OCI-LY7 (cell line): ENCODE data around the gene COX17.

Experiments
- EZH2phosphoT487 ChIP-seq: fragments of 200-600 bp; sonication (generic); IDR thresholded peaks from 2 replicates; pipeline ENCODE4 v1.6.1; 2018; ENCODE audit warnings: low read depth, borderline replicate concordance, mild to moderate bottlenecking, mixed run types, antibody characterized with exemption, low read length, moderate library complexity, mixed read lengths
- TF ChIP-seq, protein P1 (sequence below): fragments of 200-600 bp; sonication (generic); conservative IDR thresholded peaks from 2 replicates; pipeline ENCODE4 v1.5.1; 2014; ENCODE audit warnings: mild to moderate bottlenecking, antibody characterized with exemption, low read length, moderate library complexity, mixed read lengths

DNA sequence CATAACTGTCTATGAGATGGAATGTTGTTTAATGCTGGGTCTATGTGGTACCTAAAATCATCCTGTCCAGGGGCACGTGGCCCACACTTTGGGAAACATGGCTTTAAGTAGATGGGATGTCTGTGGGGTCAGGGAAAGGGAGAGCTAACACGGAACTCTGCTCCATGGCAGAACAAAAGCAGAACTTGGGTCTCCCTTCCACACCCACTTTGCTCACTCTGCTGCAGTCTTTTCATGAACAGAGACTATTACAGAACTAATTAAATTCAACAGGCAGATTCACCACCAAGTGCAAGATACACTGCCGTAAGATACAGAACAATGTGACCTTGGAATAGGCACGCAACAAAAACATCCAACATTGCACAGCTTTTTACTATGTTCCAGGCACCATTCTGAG, 45.0 kb downstream of the COX17 start:
- TF ChIP-seq, protein P1, sequence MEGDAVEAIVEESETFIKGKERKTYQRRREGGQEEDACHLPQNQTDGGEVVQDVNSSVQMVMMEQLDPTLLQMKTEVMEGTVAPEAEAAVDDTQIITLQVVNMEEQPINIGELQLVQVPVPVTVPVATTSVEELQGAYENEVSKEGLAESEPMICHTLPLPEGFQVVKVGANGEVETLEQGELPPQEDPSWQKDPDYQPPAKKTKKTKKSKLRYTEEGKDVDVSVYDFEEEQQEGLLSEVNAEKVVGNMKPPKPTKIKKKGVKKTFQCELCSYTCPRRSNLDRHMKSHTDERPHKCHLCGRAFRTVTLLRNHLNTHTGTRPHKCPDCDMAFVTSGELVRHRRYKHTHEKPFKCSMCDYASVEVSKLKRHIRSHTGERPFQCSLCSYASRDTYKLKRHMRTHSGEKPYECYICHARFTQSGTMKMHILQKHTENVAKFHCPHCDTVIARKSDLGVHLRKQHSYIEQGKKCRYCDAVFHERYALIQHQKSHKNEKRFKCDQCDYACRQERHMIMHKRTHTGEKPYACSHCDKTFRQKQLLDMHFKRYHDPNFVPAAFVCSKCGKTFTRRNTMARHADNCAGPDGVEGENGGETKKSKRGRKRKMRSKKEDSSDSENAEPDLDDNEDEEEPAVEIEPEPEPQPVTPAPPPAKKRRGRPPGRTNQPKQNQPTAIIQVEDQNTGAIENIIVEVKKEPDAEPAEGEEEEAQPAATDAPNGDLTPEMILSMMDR, result no peak
- TF ChIP-seq EZH2phosphoT487, result no peak
